C4-2B (cell line): ENCODE measurements around the gene PLEKHA1.

ENCODE experiments used
- ZFX ChIP-seq: fragments of 450-650 bp; IDR thresholded peaks from 2 replicates; pipeline ENCODE4 v1.6.1; 2017
- TF ChIP-seq, protein P1 (sequence below): fragments of 450-650 bp; conservative IDR thresholded peaks from 2 replicates; pipeline ENCODE4 v1.5.1; 2017; ENCODE audit warnings: mild to moderate bottlenecking

DNA sequence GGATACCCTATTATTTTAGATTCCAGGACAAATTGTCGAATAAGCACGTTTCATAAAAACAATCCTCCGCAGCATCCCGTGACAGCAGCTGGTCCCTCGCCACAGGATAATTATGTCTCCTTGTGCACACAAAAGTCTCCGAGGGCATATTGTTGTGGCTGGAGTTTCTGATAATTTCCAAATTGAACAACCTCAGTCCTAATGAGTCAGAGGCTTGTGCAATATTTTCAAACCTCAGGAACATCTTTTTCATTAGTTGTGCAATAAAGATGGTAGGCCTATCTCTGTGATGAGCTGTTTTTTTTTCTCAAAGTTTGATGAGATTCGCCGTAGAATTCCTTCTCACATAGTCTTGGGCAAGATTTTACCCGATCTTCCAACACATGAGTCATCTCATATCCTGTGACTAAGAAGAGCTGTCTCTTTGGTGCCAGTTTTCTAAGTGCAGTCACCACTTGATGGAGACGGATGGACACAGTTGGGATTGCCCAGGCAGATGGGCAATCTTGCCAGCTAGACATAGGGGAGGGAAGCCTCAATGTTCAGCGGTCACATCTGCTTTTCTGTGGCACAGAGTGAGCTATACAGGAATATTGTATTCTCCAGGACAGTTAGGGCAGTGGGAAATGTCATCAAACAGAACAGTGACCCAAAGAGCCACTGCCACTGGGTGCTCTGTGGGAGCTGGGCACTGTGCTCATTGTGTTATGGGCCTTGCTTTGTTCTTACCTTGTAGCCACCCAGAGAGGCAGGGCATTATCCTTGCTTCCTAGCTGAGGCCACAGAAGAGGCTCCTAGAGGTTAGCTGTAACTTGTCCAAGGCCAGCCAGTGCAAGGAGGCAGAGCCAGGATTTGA, 94.6 kb downstream of the PLEKHA1 start:
- TF ChIP-seq, protein P1, sequence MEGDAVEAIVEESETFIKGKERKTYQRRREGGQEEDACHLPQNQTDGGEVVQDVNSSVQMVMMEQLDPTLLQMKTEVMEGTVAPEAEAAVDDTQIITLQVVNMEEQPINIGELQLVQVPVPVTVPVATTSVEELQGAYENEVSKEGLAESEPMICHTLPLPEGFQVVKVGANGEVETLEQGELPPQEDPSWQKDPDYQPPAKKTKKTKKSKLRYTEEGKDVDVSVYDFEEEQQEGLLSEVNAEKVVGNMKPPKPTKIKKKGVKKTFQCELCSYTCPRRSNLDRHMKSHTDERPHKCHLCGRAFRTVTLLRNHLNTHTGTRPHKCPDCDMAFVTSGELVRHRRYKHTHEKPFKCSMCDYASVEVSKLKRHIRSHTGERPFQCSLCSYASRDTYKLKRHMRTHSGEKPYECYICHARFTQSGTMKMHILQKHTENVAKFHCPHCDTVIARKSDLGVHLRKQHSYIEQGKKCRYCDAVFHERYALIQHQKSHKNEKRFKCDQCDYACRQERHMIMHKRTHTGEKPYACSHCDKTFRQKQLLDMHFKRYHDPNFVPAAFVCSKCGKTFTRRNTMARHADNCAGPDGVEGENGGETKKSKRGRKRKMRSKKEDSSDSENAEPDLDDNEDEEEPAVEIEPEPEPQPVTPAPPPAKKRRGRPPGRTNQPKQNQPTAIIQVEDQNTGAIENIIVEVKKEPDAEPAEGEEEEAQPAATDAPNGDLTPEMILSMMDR, result no peak
- no peak for TF ChIP-seq ZFX
